IMR-90 (cell line): ENCODE measurements around the gene BCAR1. TPM values are rescaled to one million over a fixed set of nuclear protein-coding genes. Genes with fewer than 3 reads are reported as not detected.

Source experiments
- ATAC-seq: fragments of 200-7000 bp; cut with Tn5 transposase; 2 replicates; pipeline ENCODE4 v1.9.1; 2020; ENCODE audit warnings: low read depth, mild to moderate bottlenecking, moderate library complexity
- BruUV-seq: library from RNA; stranded (reverse); fragments of 400-500 nt; replicated peaks from 2 replicates; lab custom pipeline; 2021; lab: Mats Ljungman, UMichigan
- CTCF ChIA-PET: fragments of 300-600 bp; formaldehyde crosslinking; extraction: SDS; loops from one replicate; lab custom pipeline; 2021; ENCODE audit warnings: antibody characterized with exemption; lab: Yijun Ruan, JAX
- POLR2A ChIA-PET: fragments of 300-600 bp; sonication (Branson Sonifier 250); formaldehyde crosslinking; loops from one replicate; lab custom pipeline; 2022; ENCODE audit warnings: antibody characterized with exemption; ENCODE audit not compliant: unreplicated experiment; lab: Charles Lee
- DNase-seq: peaks from one replicate; pipeline ENCODE4 v3.0.0; 2013
- H2AFZ ChIP-seq: replicated peaks from 2 replicates; pipeline ENCODE3; 2013; ENCODE audit warnings: low read length, mild to moderate bottlenecking; ENCODE audit not compliant: poor library complexity
- H2AK5ac ChIP-seq: 2 replicates; pipeline ENCODE4 v1.6.1; 2013; ENCODE audit warnings: low read depth, low read length, inconsistent platforms
- H2AK9ac ChIP-seq: replicated peaks from 2 replicates; pipeline ENCODE3; 2013; ENCODE audit warnings: mild to moderate bottlenecking, low read depth, low read length, moderate library complexity; ENCODE audit not compliant: poor library complexity
- H2BK120ac ChIP-seq: 2 replicates; pipeline ENCODE4 v1.6.1; 2013; ENCODE audit warnings: low read depth, low read length, inconsistent platforms
- H2BK15ac ChIP-seq: 3 replicates; pipeline ENCODE4 v1.6.1; 2013; ENCODE audit warnings: low read depth, low read length, inconsistent platforms
- H2BK20ac ChIP-seq: 2 replicates; pipeline ENCODE4 v1.6.1; 2013; ENCODE audit warnings: low read depth, mild to moderate bottlenecking, inconsistent platforms, low read length, moderate library complexity
- H2BK5ac ChIP-seq: 2 replicates; pipeline ENCODE4 v1.6.1; 2013; ENCODE audit warnings: mild to moderate bottlenecking, low read depth, low read length, inconsistent platforms; ENCODE audit not compliant: poor library complexity, severe bottlenecking
- H3K14ac ChIP-seq: replicated peaks from 2 replicates; pipeline ENCODE4 v1.6.1; 2013; ENCODE audit warnings: low read depth, low read length, inconsistent platforms
- H3K18ac ChIP-seq: 2 replicates; pipeline ENCODE4 v1.6.1; 2013; ENCODE audit warnings: low read depth, low read length, control low read depth
- H3K23ac ChIP-seq: 2 replicates; pipeline ENCODE4 v1.6.1; 2013; ENCODE audit warnings: low read depth, low read length, inconsistent platforms
- H3K27ac ChIP-seq: 2 replicates; pipeline ENCODE4 v1.5.1; 2013; ENCODE audit warnings: mild to moderate bottlenecking, control low read depth, low read length; ENCODE audit not compliant: insufficient read depth
- H3K27me3 ChIP-seq: 2 replicates; pipeline ENCODE4 v1.6.1; 2013; ENCODE audit warnings: low read length; ENCODE audit not compliant: control insufficient read depth, insufficient read depth
- H3K36me3 ChIP-seq: 2 replicates; pipeline ENCODE4 v1.6.1; 2013; ENCODE audit warnings: low read length, mixed read lengths; ENCODE audit not compliant: control insufficient read depth, insufficient read depth
- H3K4ac ChIP-seq: 2 replicates; pipeline ENCODE4 v1.6.1; 2013; ENCODE audit warnings: low read depth, low read length, inconsistent platforms
- H3K4me1 ChIP-seq: 2 replicates; pipeline ENCODE4 v1.6.1; 2013; ENCODE audit warnings: low read length, mixed read lengths; ENCODE audit not compliant: control insufficient read depth, insufficient read depth
- H3K4me2 ChIP-seq: 2 replicates; pipeline ENCODE4 v1.6.1; 2013; ENCODE audit warnings: low read depth, mild to moderate bottlenecking, control low read depth, low read length, moderate library complexity
- H3K4me3 ChIP-seq: 2 replicates; pipeline ENCODE4 v1.5.1; 2013; ENCODE audit warnings: low read depth, mild to moderate bottlenecking, control low read depth, low read length, moderate library complexity; ENCODE audit not compliant: insufficient read depth
- H3K56ac ChIP-seq: 2 replicates; pipeline ENCODE4 v1.6.1; 2013; ENCODE audit warnings: low read length, inconsistent platforms; ENCODE audit not compliant: insufficient read depth; ENCODE audit errors: extremely low read depth
- H3K79me1 ChIP-seq, 2 experiments: 2 replicates each; pipeline ENCODE4 v1.6.1; 2013; ENCODE audit warnings: low read length in 2 of 2, inconsistent platforms in 1 of 2, low read depth in 1 of 2
- H3K9ac ChIP-seq: 2 replicates; pipeline ENCODE4 v1.6.1; 2013; ENCODE audit warnings: low read depth, low read length, control low read depth
- H3K9me1 ChIP-seq: 2 replicates; pipeline ENCODE4 v1.6.1; 2013; ENCODE audit warnings: low read length, inconsistent platforms; ENCODE audit not compliant: insufficient read depth
- H3K9me3 ChIP-seq: 2 replicates; pipeline ENCODE4 v1.6.1; 2013; ENCODE audit warnings: low read length; ENCODE audit not compliant: control insufficient read depth, insufficient read depth
- H4K20me1 ChIP-seq: 2 replicates; pipeline ENCODE4 v1.6.1; 2013; ENCODE audit warnings: low read length, inconsistent platforms; ENCODE audit not compliant: insufficient read depth
- H4K5ac ChIP-seq: 2 replicates; pipeline ENCODE4 v1.6.1; 2013; ENCODE audit warnings: mild to moderate bottlenecking, low read depth, low read length, control low read depth
- H4K8ac ChIP-seq, 2 experiments: 2 replicates each; pipeline ENCODE4 v1.6.1; 2013; ENCODE audit warnings: low read depth in 2 of 2, low read length in 2 of 2, control low read depth in 1 of 2, inconsistent platforms in 1 of 2
- H4K91ac ChIP-seq: 2 replicates; pipeline ENCODE4 v1.6.1; 2013; ENCODE audit warnings: low read depth, low read length, inconsistent platforms; ENCODE audit not compliant: insufficient read depth
- CEBPB ChIP-seq: IDR thresholded peaks from 2 replicates; pipeline ENCODE4 v1.6.1; 2012; ENCODE audit warnings: low read depth, low read length, improper control_type of control experiment
- CTCF ChIP-seq: conservative IDR thresholded peaks from 2 replicates; pipeline ENCODE4 v1.5.1; 2012; ENCODE audit warnings: mild to moderate bottlenecking, low read depth, low read length, improper control_type of control experiment
- MAZ ChIP-seq: IDR thresholded peaks from 2 replicates; pipeline ENCODE4 v1.6.1; 2012; ENCODE audit warnings: low read depth, mild to moderate bottlenecking, low read length, improper control_type of control experiment, moderate library complexity, borderline replicate concordance
- POLR2A ChIP-seq: IDR thresholded peaks from 2 replicates; pipeline ENCODE4 v1.6.1; 2012; ENCODE audit warnings: mild to moderate bottlenecking, low read depth, low read length
- RAD21 ChIP-seq: IDR thresholded peaks from 2 replicates; pipeline ENCODE4 v1.6.1; 2012; ENCODE audit warnings: low read length, improper control_type of control experiment
- SMC3 ChIP-seq: fragments of 150-350 bp; IDR thresholded peaks from 2 replicates; pipeline ENCODE4 v1.6.1; 2016; ENCODE audit warnings: low read depth, mild to moderate bottlenecking, antibody characterized with exemption, low read length, moderate library complexity
- WGBS, 2 experiments: methylation state at CpG; one replicate each; pipeline versions ENCODE4 v1.1.5 to v1.1.7; 2013; ENCODE audit warnings: missing lambda C conversion rate in 2 of 2; ENCODE audit not compliant: insufficient read length in 1 of 2; ENCODE audit errors: extremely low coverage in 2 of 2; 5-methylcytosine and 5-hydroxymethylcytosine counted together
- dilution Hi-C: fragments of 300-500 bp; cut with HindIII; formaldehyde crosslinking; loops from one replicate; pipeline ENCODE4 v1.14.3; 2018; ENCODE audit warnings: low sequenced_read_pairs; ENCODE audit not compliant: unreplicated experiment
- in situ Hi-C: fragments of 300-500 bp; cut with MboI; formaldehyde crosslinking; loops from 3 replicates; pipeline ENCODE4 v1.14.3; 2019; ENCODE audit warnings: low sequenced_read_pairs, inconsistent platforms, mixed read lengths
- intact Hi-C: fragments of 100-400 bp; cut with micrococcal nuclease; formaldehyde crosslinking; loops from 2 replicates; pipeline ENCODE4 v1.10.0; 2022
- polyA plus RNA-seq, 3 experiments: library from polyadenylated mRNA; depleted of rRNA; stranded (reverse); fragments of >200 nt; gene quantifications; 2 replicates each; pipeline ENCODE4 v1.2.3, GENCODE V29; 2012; ENCODE audit warnings: low replicate concordance in 1 of 3
- total RNA-seq: library from RNA; depleted of rRNA; stranded (reverse); fragments of >200 nt; gene quantifications from 2 replicates; pipeline ENCODE4 v1.2.3, GENCODE V29; 2012

The BCAR1 gene
- total and polyA plus RNA-seq, 2 of the 4 experiments (the other 2 are of a cell fraction), result 18.1 to 99.4 TPM

DNA sequence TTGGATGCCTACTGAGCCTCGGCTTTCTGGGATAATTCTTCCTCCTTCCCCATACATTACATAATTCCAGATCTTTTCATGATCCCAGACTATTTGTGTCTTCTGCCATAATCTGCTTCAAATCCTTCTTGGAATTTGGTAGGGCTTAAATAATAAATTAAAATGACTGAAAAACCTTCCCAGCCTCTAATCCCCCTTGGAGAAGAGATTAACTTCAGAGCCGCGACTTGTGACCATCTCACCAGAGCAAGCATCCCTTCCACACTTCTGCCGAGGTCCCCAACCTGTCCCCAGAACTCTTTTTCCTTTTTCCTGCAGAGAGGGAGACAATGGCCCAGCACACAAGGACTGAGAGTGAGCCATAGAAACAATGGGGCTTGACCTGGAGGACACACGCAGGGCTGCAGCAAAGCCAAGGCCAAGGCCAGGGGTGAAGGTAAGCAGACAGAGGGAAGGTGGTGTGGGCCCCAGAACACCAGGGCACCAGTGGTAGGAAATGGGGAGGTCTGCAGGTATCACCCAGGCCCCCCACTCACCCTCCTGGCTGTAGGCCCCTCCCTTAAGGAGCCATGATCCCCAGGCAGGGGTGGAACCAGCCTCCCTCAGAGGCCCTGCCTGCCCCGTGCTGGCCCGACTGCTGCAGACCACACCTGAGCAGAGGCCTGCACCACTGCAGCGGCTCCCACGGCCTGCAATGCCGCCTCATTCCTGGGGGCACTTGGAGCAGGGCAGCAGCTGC, 9.6 kb upstream of the BCAR1 start:
- Histone ChIP-seq H2BK20ac (no peak overlapping the region), H3K27me3 (no peaks in the 10 kb centered on the region), H3K56ac (no peak overlapping the region), H2BK5ac (no peak overlapping the region), H4K20me1 (peaks cover 89% of the 10 kb centered on the region), H2AK9ac (no peak overlapping the region), H2BK120ac (no peak overlapping the region), H3K9me3 (no peaks in the 10 kb centered on the region), H3K9ac (no peak overlapping the region), H3K79me1 (peaks cover 0 to 78% of the 10 kb centered on the region in 2 experiments; a peak in 3 of 4 replicates), H3K18ac (no peak overlapping the region), H2BK15ac (no peak overlapping the region), H3K27ac (no peak overlapping the region), H3K4me3 (no peak overlapping the region), H2AK5ac (no peak overlapping the region), H3K4me2 (no peak overlapping the region), H3K23ac (peak overlapping the region; percentile 24; the same call in 1 of the 2 replicates), H3K14ac (no peak overlapping the region), H3K4ac (no peak overlapping the region), H3K9me1 (peaks cover 52% of the 10 kb centered on the region), H4K8ac (no peak overlapping the region), H3K4me1 (peaks cover 62% of the 10 kb centered on the region), H4K91ac (no peak overlapping the region), H2AFZ (no peak overlapping the region), H4K5ac (no peak overlapping the region), H3K36me3 (peaks cover 8% of the 10 kb centered on the region; the same call in 1 of the 2 replicates)
- intact Hi-C loops (no loop called here), in situ Hi-C loops (no loop called here), dilution Hi-C loops (no loop called here)
- BruUV-seq, result no TSS peak
- ATAC-seq, result no peak
- POLR2A ChIA-PET, result no interaction called here
- WGBS, 2 experiments, result 83% methylated on average over 5 of the region's 10 CpGs; no CpG with 5 or more reads in 1 of the 2 experiments
- TF ChIP-seq MAZ (no peak), CEBPB (no peak), POLR2A (no peak), CTCF (no peak), SMC3 (no peak), RAD21 (no peak)
- DNase-seq, result no peak
- CTCF ChIA-PET, result no interaction called here
